ENCODE results near the gene NIPAL4. TPM values are rescaled to one million over a fixed set of nuclear protein-coding genes. Genes with fewer than 3 reads are reported as not detected.

The NIPAL4 gene
- total RNA-seq, 6 donors from 2014 or later = 0.06 to 0.30 TPM; not detected in 4

DNA sequence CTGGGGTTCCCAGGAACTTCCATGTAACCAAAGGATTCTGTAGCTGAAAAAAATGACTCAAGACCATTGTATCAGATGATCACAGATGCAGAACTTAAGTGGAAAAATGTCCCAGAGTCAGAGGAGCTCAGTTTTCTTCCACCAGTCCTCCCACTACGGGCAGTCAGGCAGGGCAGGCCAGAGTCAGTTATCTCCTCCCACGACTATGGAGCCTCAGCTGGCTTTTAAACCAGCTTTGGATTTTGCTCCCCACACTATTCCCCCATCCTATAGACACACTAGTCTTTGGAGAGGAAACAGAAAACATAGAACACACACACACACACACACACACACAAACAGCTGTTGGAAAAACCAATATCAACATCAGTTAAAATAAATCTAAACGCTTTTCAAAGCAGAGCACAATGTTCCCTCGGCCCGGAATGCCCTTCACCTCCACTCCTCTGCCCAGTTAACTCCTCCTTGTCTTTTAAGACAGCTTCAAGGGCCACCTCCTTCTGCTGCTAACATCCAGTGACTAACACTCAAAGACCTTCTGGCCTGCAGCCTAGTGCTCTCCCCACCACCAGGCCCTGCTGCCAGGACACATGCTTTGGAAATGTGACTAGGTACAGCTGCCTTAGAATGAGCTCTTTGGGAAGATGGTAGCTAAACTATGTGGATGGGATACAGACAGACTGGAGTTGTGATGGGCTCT, 56.8 kb downstream of the NIPAL4 start:
- Histone ChIP-seq H3K36me3 (peaks cover 0 to 6% (median 2%) of the 10 kb centered on the region in 4 donors), H3K9me3 (no peaks in the 10 kb centered on the region), H3K4me1 (peaks cover 8 to 23% (median 14%) of the 10 kb centered on the region in 4 donors), H3K27me3 (no peaks in the 10 kb centered on the region), H3K27ac (peak overlapping the region; percentile 43 to 61 (median 52)), H3K4me3 (no peak overlapping the region)
- DNase-seq (peak in 1 of 2 donors; percentile 43), ATAC-seq (ENCODE audit: low FRiP score in 2 of 2) (peak; percentile 66 to 73)
- TF ChIP-seq POLR2A (IDR thresholded peaks at IDR 0.05) (no peak), POLR2AphosphoS5 (IDR thresholded peaks at IDR 0.05) (peak in 1 of 2 donors; percentile 66)
- WGBS, 2 donors = 38 to 50% methylated on average over 5 of the region's 5 CpGs

- no peak for DNase-seq
- WGBS, 2 donors = 84% methylated on average over 6 of the region's 6 CpGs
Observed at GRCh38 chr5:157518963-157519362, 59.0 kb downstream of the NIPAL4 start.

DNA sequence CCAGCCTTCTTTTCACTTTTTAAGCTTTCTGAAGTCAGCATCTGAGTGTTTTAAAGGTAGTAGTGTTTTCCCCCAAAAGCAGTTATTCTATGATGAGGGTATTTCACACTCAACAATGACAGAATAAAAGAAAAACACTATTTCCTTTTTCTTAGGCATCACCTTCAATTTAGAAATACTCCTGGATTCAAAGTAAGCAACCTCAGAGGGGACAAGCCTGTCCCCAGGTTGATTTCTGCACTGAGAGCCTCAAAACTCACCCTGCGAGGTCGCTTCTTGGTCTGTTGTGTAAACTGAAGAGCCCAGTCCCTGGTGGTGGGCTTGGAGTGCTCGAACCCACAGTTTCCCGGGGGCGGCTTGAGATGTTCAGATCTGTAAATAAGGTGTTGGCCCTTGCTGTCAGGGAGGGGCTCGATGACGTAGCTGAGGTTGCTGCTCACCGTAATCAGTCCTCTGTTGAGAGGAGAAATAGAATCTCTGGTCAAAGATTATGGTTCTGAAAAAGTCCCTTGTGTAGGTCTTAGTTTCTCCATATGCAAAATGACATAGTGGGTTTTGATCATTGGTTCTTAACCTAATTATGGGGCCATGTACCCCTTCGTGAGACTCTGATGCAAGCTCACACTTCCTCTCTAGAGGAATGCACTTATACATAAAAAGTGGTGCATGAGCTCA, 59.7 kb downstream of the NIPAL4 start:
- Histone ChIP-seq H3K27ac (peak overlapping the region in 2 of 4 donors; percentile 61 to 67), H3K9me3 (no peaks in the 10 kb centered on the region), H3K4me3 (no peak overlapping the region), H3K4me1 (peaks cover 4 to 23% (median 12%) of the 10 kb centered on the region in 4 donors), H3K27me3 (no peaks in the 10 kb centered on the region), H3K36me3 (no peaks in the 10 kb centered on the region)
- no peak for DNase-seq
- WGBS, 2 donors = 87 to 88% methylated on average over 9 of the region's 9 CpGs
- ATAC-seq (ENCODE audit: low FRiP score in 2 of 2) = no peak
- TF ChIP-seq EP300 (IDR thresholded peaks at IDR 0.05) = no peak
- TF ChIP-seq, protein P1, sequence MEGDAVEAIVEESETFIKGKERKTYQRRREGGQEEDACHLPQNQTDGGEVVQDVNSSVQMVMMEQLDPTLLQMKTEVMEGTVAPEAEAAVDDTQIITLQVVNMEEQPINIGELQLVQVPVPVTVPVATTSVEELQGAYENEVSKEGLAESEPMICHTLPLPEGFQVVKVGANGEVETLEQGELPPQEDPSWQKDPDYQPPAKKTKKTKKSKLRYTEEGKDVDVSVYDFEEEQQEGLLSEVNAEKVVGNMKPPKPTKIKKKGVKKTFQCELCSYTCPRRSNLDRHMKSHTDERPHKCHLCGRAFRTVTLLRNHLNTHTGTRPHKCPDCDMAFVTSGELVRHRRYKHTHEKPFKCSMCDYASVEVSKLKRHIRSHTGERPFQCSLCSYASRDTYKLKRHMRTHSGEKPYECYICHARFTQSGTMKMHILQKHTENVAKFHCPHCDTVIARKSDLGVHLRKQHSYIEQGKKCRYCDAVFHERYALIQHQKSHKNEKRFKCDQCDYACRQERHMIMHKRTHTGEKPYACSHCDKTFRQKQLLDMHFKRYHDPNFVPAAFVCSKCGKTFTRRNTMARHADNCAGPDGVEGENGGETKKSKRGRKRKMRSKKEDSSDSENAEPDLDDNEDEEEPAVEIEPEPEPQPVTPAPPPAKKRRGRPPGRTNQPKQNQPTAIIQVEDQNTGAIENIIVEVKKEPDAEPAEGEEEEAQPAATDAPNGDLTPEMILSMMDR (IDR thresholded peaks at IDR 0.05) = no peak
- no peak for TF ChIP-seq POLR2A (IDR thresholded peaks at IDR 0.05)
- TF ChIP-seq POLR2AphosphoS5 (IDR thresholded peaks at IDR 0.05) = no peak

More at GRCh38 chr5:157518963-157519362, 59.0 kb downstream of the NIPAL4 start:
- Histone ChIP-seq H3K4me1 (peaks cover 4 to 23% (median 12%) of the 10 kb centered on the region in 4 donors), H3K36me3 (no peaks in the 10 kb centered on the region), H3K9me3 (no peaks in the 10 kb centered on the region), H3K27ac (peak overlapping the region in 2 of 4 donors; percentile 28 to 59), H3K27me3 (no peaks in the 10 kb centered on the region), H3K4me3 (no peak overlapping the region)
- TF ChIP-seq POLR2AphosphoS5 (IDR thresholded peaks at IDR 0.05) = no peak
- TF ChIP-seq, protein P1 (IDR thresholded peaks at IDR 0.05) = no peak
- TF ChIP-seq EP300 (IDR thresholded peaks at IDR 0.05) = no peak
- no peak for ATAC-seq (ENCODE audit: low FRiP score in 2 of 2)

- Histone ChIP-seq H3K36me3 (no peaks in the 10 kb centered on the region), H3K9me3 (no peaks in the 10 kb centered on the region), H3K27me3 (no peaks in the 10 kb centered on the region), H3K27ac (peak overlapping the region; percentile 39 to 67 (median 58)), H3K4me3 (no peak overlapping the region), H3K4me1 (peaks cover 3 to 23% (median 10%) of the 10 kb centered on the region in 4 donors)
- TF ChIP-seq POLR2A (IDR thresholded peaks at IDR 0.05) = no peak
- TF ChIP-seq, protein P1 (IDR thresholded peaks at IDR 0.05) = peak in 3 of 6 experiments; percentile 31 to 53 (median 42)
- TF ChIP-seq POLR2AphosphoS5 (IDR thresholded peaks at IDR 0.05) = peak; percentile 80 to 95
- TF ChIP-seq EP300 (IDR thresholded peaks at IDR 0.05) = peak in 3 of 4 donors; percentile 95 to 98 (median 97)
- ATAC-seq (ENCODE audit: low FRiP score in 2 of 2) (peak; percentile 32 to 54), DNase-seq (peak in 1 of 2 donors; percentile 45)
- 65 to 73% methylated on average over 8 to 9 of the region's 9 CpGs for WGBS, 2 donors
Observed at GRCh38 chr5:157520911-157521703, 61.1 kb downstream of the NIPAL4 start.

GRCh38 chr5:157521704-157522029, 61.7 kb downstream of the NIPAL4 start:
- no peaks in the 10 kb centered on the region for H3K27me3 ChIP-seq
- no peak overlapping the region for H3K4me3 ChIP-seq
- no peak for ATAC-seq (ENCODE audit: low FRiP score in 2 of 2)
- WGBS, 2 donors = 80 to 84% methylated on average over 5 of the region's 5 CpGs
- no peak for DNase-seq
- peaks cover 0 to 21% (median 7%) of the 10 kb centered on the region in 4 donors for H3K4me1 ChIP-seq
- H3K36me3 ChIP-seq = no peaks in the 10 kb centered on the region
- H3K9me3 ChIP-seq = no peaks in the 10 kb centered on the region
- no peak for TF ChIP-seq EP300 (IDR thresholded peaks at IDR 0.05)
- no peak for TF ChIP-seq POLR2A (IDR thresholded peaks at IDR 0.05)
- no peak for TF ChIP-seq POLR2AphosphoS5 (IDR thresholded peaks at IDR 0.05)
- peak overlapping the region; percentile 39 to 67 (median 48) for H3K27ac ChIP-seq
